Esophagus (tissue), 2 donors: ENCODE measurements around the gene BNC2. TPM values are rescaled to one million over a fixed set of nuclear protein-coding genes. Genes with fewer than 3 reads are reported as not detected.
A peak's percentile ranks its signal among the peaks of the same experiment; 100 is the strongest.

Source experiments
- H3K27ac ChIP-seq, 2 donors: one replicate each; pipeline ENCODE4 v1.5.1; 2013; ENCODE audit warnings: low read depth in 2 of 2, mild to moderate bottlenecking in 2 of 2, inconsistent platforms in 1 of 2, low read length in 1 of 2, moderate library complexity in 1 of 2
- H3K27me3 ChIP-seq, 2 donors: one replicate each; pipeline ENCODE4 v1.6.1; 2013; ENCODE audit warnings: low read length in 2 of 2, control low read depth in 1 of 2, mild to moderate bottlenecking in 1 of 2; ENCODE audit not compliant: insufficient read depth in 2 of 2, control insufficient read depth in 1 of 2
- H3K36me3 ChIP-seq, 2 donors: one replicate each; pipeline ENCODE4 v1.6.1; 2013; ENCODE audit warnings: low read length in 1 of 2; ENCODE audit not compliant: control insufficient read depth in 2 of 2, insufficient read depth in 2 of 2
- H3K4me1 ChIP-seq, 2 donors: one replicate each; pipeline ENCODE4 v1.6.1; 2013; ENCODE audit warnings: low read length in 1 of 2; ENCODE audit not compliant: control insufficient read depth in 2 of 2, insufficient read depth in 2 of 2
- H3K4me3 ChIP-seq, 2 donors: one replicate each; pipeline ENCODE4 v1.5.1; 2013; ENCODE audit warnings: low read length in 2 of 2, mild to moderate bottlenecking in 2 of 2, low read depth in 1 of 2, moderate library complexity in 1 of 2
- H3K9me3 ChIP-seq, 2 donors: one replicate each; pipeline ENCODE4 v1.6.1; 2013; ENCODE audit warnings: mild to moderate bottlenecking in 2 of 2, low read depth in 1 of 2, low read length in 1 of 2, moderate library complexity in 1 of 2; ENCODE audit not compliant: control insufficient read depth in 2 of 2, insufficient read depth in 1 of 2
- WGBS, 2 donors: extraction: QIAGEN DNeasy Blood & Tissue Kit; methylation state at CpG; one replicate each; pipeline ENCODE4 v1.1.7; 2013; 5-methylcytosine and 5-hydroxymethylcytosine counted together
- polyA plus RNA-seq, 2 donors: library from polyadenylated mRNA; stranded (reverse); fragments of 200-250 nt; gene quantifications; one replicate each; pipeline ENCODE4 v1.2.3, GENCODE V29; 2013
- donor health status: healthy with polysubstance abuse.
- donor health status: Bipolar disorder and iron deficiency.

Gene BNC2
- polyA plus RNA-seq, 2 donors: 1.1 to 1.6 TPM

DNA sequence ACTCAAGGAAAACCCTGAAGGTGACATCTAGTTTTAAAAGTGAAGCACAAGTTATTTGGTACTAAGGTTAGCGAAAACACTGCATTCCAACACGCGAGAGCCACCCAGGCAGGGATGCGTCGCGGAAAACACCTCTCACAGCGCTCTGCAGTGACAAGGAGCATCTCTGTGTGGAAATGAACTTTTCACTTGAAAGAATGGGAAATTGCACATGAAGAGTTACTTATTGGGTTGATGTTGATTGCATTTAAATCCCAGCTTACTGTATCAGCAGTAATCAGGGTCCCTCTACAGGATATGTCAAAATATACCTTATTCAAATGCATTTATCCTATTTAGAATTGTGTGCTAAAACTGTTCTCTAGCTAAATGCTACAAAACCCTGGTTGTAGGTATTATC is 144.4 kb downstream of the BNC2 start:
- Histone ChIP-seq H3K36me3 (no peaks in the 10 kb centered on the region), H3K9me3 (no peaks in the 10 kb centered on the region), H3K27ac (peak overlapping the region in 1 of 2 donors; percentile 4), H3K4me1 (no peaks in the 10 kb centered on the region), H3K27me3 (no peaks in the 10 kb centered on the region), H3K4me3 (no peak overlapping the region)
- 50 to 53% methylated on average over 7 of the region's 7 CpGs for WGBS, 2 donors

DNA sequence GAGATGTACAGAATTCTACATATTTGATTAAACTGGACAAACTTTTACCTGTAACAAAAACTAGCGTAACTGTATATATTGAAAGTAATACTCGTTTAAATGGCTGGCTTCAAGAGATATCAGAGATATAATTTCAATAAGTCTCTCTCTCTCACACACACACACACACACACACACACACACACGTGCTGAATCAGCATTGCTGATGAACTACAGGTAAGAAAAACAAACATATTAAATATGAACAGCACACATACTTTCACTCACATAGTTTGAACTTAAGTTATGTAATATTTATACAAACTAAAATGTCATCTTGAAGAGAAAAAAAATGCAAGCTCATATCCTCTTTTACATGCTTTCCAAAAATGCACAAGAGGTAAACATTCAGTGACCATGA is 145.4 kb downstream of the BNC2 start:
- no peak overlapping the region for H3K27ac ChIP-seq
- no peaks in the 10 kb centered on the region for H3K4me1 ChIP-seq
- H3K9me3 ChIP-seq: no peaks in the 10 kb centered on the region
- H3K27me3 ChIP-seq: no peaks in the 10 kb centered on the region
- 68 to 69% methylated on average over 3 of the region's 3 CpGs for WGBS, 2 donors
- no peaks in the 10 kb centered on the region for H3K36me3 ChIP-seq
- H3K4me3 ChIP-seq: no peak overlapping the region

DNA sequence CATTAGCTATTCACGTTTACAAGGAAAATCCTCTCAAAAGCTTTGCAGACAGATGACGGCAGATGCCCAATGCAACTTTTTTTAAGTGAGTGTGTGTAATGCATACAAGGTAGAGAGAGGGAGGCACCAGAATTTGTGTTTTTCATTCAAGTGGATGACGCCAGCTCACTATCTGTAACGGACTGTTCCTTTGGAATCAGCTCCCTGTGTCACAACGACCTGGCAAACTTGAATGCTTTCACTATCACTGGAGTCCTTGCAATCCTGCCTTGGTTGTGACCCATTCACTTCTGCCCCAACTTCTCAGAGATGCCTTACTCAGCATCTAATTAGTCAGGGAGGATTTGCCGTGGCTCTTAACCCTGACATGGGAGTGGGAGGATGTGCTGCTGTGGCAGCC is 148.5 kb downstream of the BNC2 start:
- no peak overlapping the region for H3K4me3 ChIP-seq
- H3K4me1 ChIP-seq: no peaks in the 10 kb centered on the region
- no peaks in the 10 kb centered on the region for H3K36me3 ChIP-seq
- H3K27me3 ChIP-seq: no peaks in the 10 kb centered on the region
- H3K9me3 ChIP-seq: no peaks in the 10 kb centered on the region
- no peak overlapping the region for H3K27ac ChIP-seq
- 39 to 62% methylated on average over 6 of the region's 6 CpGs for WGBS, 2 donors

DNA sequence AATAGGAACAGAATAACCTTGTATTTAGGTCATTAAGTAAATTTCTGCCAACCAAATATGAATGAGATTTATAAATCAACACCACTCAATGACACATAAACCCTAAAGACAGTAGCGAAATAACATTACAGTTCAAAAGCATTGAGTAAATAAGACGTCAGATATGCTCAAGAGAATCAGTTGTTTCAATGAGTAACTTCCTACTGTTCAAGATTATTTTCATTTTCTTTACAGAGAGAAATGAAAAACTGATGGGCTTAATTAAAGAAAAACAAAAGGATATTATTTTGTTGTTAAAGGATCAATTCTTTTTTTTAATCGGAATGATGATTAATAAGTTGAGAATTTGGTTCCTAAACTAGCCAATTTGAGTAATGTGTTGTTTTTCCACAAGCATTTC is 150.1 kb downstream of the BNC2 start:
- Histone ChIP-seq H3K27ac (no peak overlapping the region), H3K9me3 (no peaks in the 10 kb centered on the region), H3K27me3 (no peaks in the 10 kb centered on the region), H3K4me3 (no peak overlapping the region), H3K36me3 (no peaks in the 10 kb centered on the region), H3K4me1 (no peaks in the 10 kb centered on the region)
- WGBS, 2 donors: 60 to 68% methylated on average over 3 of the region's 3 CpGs

DNA sequence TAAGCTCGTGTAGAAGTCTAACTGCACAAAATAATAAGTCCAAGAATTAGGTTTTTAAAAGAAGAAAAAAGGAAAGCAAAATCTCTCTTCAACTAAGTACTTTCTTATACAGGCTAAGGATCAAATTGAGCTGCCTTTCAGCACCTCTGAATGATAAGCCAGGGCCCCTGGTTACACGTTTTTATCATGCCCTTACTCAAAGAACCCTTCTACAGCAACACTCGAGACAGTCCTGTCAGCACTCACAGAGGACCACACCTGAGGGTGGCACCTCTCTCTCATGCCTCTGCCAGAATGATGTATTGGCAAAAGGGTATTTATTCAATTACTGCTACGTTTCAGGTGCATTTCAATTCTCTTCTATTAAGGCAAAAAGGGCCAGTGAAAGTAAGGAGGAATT is 150.5 kb downstream of the BNC2 start:
- H3K27ac ChIP-seq: no peak overlapping the region
- H3K36me3 ChIP-seq: no peaks in the 10 kb centered on the region
- H3K27me3 ChIP-seq: no peaks in the 10 kb centered on the region
- H3K4me3 ChIP-seq: no peak overlapping the region
- no peaks in the 10 kb centered on the region for H3K4me1 ChIP-seq
- 37 to 39% methylated on average over 4 of the region's 4 CpGs for WGBS, 2 donors
- H3K9me3 ChIP-seq: no peaks in the 10 kb centered on the region

DNA sequence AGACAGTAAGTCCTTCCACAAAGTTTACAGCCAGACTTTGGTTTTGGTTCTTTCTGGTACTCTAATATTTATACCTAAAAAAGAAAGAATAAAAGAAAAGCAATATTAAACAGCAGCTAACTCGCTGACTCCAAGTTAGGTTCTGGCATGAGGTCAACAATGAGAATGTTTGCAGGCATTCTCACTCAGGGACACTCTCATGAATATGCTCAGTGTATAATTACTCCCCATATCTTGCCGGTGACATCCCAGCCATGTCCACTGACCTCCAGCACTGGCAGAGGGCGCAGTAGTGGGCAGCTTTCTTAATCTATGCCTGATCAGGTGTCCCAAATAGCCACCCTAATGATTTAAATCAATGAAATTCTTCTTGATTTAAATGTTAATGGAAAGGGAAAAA is 151.5 kb downstream of the BNC2 start:
- WGBS, 2 donors: 68 to 72% methylated on average over 3 of the region's 3 CpGs
- Histone ChIP-seq H3K27ac (no peak overlapping the region), H3K4me1 (no peaks in the 10 kb centered on the region), H3K36me3 (no peaks in the 10 kb centered on the region), H3K27me3 (no peaks in the 10 kb centered on the region), H3K4me3 (no peak overlapping the region), H3K9me3 (no peaks in the 10 kb centered on the region)

DNA sequence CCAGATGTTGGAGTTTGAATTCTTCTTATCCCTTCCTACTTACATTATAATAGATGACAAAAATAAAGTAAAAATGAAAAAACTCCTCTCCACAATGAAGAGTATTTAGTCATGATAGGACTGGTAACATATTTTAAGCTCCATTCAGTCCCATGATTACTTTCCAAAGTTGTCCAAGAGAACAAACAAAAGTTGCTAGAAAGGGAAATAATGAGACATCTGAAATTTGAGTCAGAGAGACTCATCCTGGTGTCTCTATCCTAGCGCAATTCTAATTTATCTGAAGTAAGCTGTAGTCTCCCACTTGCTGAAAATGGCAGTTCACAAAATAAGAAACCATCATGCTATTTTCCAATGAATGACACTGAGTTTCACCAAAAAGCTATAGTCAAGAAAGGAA is 152.2 kb downstream of the BNC2 start:
- no peaks in the 10 kb centered on the region for H3K27me3 ChIP-seq
- H3K4me3 ChIP-seq: no peak overlapping the region
- H3K36me3 ChIP-seq: no peaks in the 10 kb centered on the region
- H3K9me3 ChIP-seq: no peaks in the 10 kb centered on the region
- H3K27ac ChIP-seq: no peak overlapping the region
- 87 to 92% methylated on average over 1 of the region's 1 CpG for WGBS, 2 donors
- H3K4me1 ChIP-seq: no peaks in the 10 kb centered on the region

DNA sequence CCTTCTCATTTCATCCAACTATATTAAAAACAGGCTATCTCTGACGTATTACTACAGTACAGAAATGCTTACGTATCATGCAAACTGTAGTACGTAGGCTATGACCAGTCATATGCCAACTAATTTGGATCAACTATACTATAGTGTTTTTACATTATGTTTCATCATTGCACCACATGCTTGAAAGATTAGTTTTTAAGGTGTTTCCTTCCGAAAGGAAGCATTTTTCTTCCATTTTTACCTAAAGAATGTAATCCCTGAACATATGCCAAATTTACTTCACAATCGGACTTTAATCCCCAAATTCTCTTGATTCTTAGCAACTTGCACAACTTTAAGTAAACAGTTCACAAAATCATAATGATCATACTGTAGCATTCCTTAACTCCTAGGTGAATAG is 153.9 kb downstream of the BNC2 start:
- WGBS, 2 donors: 83 to 89% methylated on average over 5 of the region's 5 CpGs
- Histone ChIP-seq H3K4me3 (no peak overlapping the region), H3K36me3 (no peaks in the 10 kb centered on the region), H3K27ac (no peak overlapping the region), H3K27me3 (peaks cover 0 to 2% of the 10 kb centered on the region in 2 donors), H3K4me1 (no peaks in the 10 kb centered on the region), H3K9me3 (no peaks in the 10 kb centered on the region)

DNA sequence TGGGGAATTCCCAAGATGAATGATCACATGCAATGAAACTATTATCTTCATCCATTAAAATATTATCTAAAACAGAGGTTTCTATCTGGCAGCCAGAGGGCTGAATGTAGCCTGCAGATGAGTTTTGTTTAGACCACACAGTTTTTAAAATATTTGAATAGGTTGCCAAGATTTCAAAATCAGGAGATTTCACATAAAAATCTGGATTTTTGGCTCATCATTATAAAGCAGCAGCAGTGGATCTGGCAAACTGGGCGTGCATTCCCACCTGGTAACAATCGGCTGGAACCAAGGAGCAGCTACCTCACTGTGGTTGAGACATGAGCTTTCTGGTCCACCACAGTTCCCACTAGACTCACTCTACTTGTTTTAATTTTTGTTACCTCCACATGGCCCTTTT is 155.1 kb downstream of the BNC2 start:
- Histone ChIP-seq H3K9me3 (no peaks in the 10 kb centered on the region), H3K4me3 (no peak overlapping the region), H3K27ac (no peak overlapping the region), H3K27me3 (peaks cover 0 to 2% of the 10 kb centered on the region in 2 donors), H3K4me1 (no peaks in the 10 kb centered on the region), H3K36me3 (no peaks in the 10 kb centered on the region)
- WGBS, 2 donors: 36 to 59% methylated on average over 2 of the region's 2 CpGs

DNA sequence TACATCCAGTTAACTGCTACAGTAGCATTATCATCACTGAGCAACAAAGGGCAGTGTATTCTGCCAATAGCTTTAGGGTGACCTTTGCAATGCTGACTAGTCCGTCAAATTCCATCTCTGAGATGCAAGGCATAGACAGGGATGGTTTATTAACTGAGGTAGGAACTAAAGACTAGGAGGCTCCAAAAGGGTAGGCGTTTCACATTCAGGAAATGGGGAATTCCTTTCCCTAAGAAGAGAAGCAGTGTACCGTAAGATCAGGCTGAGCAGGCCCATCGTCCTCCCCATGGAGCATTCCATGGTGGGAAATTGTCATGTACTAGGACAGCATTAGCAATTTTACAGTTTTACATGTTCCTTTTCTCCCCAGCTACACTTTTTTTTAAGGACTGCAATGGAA is 157.7 kb downstream of the BNC2 start:
- no peak overlapping the region for H3K27ac ChIP-seq
- H3K27me3 ChIP-seq: peaks cover 0 to 2% of the 10 kb centered on the region in 2 donors
- H3K4me1 ChIP-seq: no peaks in the 10 kb centered on the region
- WGBS, 2 donors: 57 to 63% methylated on average over 4 of the region's 4 CpGs
- no peak overlapping the region for H3K4me3 ChIP-seq
- no peaks in the 10 kb centered on the region for H3K36me3 ChIP-seq
- H3K9me3 ChIP-seq: no peaks in the 10 kb centered on the region
